Neural cell (in vitro differentiated cells): ENCODE data around the gene TLL2. TPM values are rescaled to one million over a fixed set of nuclear protein-coding genes. Genes with fewer than 3 reads are reported as not detected.

ENCODE experiments used
- H2AFZ ChIP-seq: fragments of 200-600, 300-800 bp; sonication (generic), shearing (Covaris generic); 2 replicates; pipeline ENCODE4 v1.6.0; 2014; ENCODE audit warnings: low read depth, mild to moderate bottlenecking, antibody characterized with exemption, low read length, moderate library complexity
- H3F3A ChIP-seq: fragments of 200-600 bp; shearing (Covaris generic); 2 replicates; pipeline ENCODE4 v1.6.1; 2016; ENCODE audit warnings: mild to moderate bottlenecking, moderate library complexity, mixed read lengths, antibody characterized with exemption, low read length; ENCODE audit not compliant: insufficient read depth, poor library complexity, severe bottlenecking
- H3K27ac ChIP-seq: fragments of 200-600, 300-800 bp; sonication (generic), shearing (Covaris generic); 2 replicates; pipeline ENCODE4 v1.5.1; 2014; ENCODE audit warnings: mild to moderate bottlenecking, low read length, moderate library complexity
- H3K27me3 ChIP-seq: fragments of 300-800, 200-600 bp; sonication (generic), shearing (Covaris generic); 2 replicates; pipeline ENCODE4 v1.6.0; 2014; ENCODE audit warnings: mild to moderate bottlenecking, low read depth, low read length, moderate library complexity; ENCODE audit not compliant: insufficient read depth
- H3K36me3 ChIP-seq: fragments of 300-800, 200-600 bp; sonication (generic), shearing (Covaris generic); 2 replicates; pipeline ENCODE4 v1.5.1; 2014; ENCODE audit warnings: mild to moderate bottlenecking, antibody characterized with exemption, low read length, moderate library complexity; ENCODE audit not compliant: insufficient read depth
- H3K4me2 ChIP-seq: fragments of 300-800, 200-600 bp; sonication (generic), shearing (Covaris generic); 2 replicates; pipeline ENCODE4 v1.6.0; 2014; ENCODE audit warnings: mild to moderate bottlenecking, low read length
- H3K4me3 ChIP-seq: fragments of 300-800, 200-600 bp; sonication (generic), shearing (Covaris generic); 2 replicates; pipeline ENCODE4 v1.5.1; 2014; ENCODE audit warnings: mild to moderate bottlenecking, low read length, moderate library complexity
- H3K79me2 ChIP-seq: fragments of 200-600 bp; shearing (Covaris generic); replicated peaks from 2 replicates; pipeline ENCODE4 v1.6.0; 2014; ENCODE audit warnings: mild to moderate bottlenecking, low read length, moderate library complexity; ENCODE audit not compliant: insufficient read depth
- H3K9ac ChIP-seq: fragments of 300-800, 200-600 bp; sonication (generic), shearing (Covaris generic); 2 replicates; pipeline ENCODE4 v1.6.1; 2016; ENCODE audit warnings: mild to moderate bottlenecking, low read length, mixed read lengths
- H3K9me2 ChIP-seq: fragments of 200-600 bp; shearing (Covaris generic); 2 replicates; pipeline ENCODE4 v1.6.1; 2016; ENCODE audit warnings: mild to moderate bottlenecking, low read length, mixed read lengths; ENCODE audit not compliant: insufficient read depth
- H3K9me3 ChIP-seq: fragments of 200-600, 300-800 bp; sonication (generic), shearing (Covaris generic); 2 replicates; pipeline ENCODE4 v1.6.1; 2016; ENCODE audit warnings: mild to moderate bottlenecking, mixed run types, low read length, moderate library complexity, mixed read lengths
- H4K20me1 ChIP-seq: fragments of 200-600 bp; shearing (Covaris generic); 2 replicates; pipeline ENCODE4 v1.6.1; 2016; ENCODE audit warnings: mild to moderate bottlenecking, mixed run types; ENCODE audit not compliant: insufficient read depth
- EP300 ChIP-seq: fragments of 450-650 bp; conservative IDR thresholded peaks from 2 replicates; pipeline ENCODE4 v1.6.1; 2014; ENCODE audit warnings: antibody characterized with exemption, mild to moderate bottlenecking, moderate library complexity; ENCODE audit not compliant: poor library complexity, severe bottlenecking
- EZH2 ChIP-seq: fragments of 200-600, 300-800 bp; shearing (Covaris generic), sonication (generic); IDR thresholded peaks from 2 replicates; pipeline ENCODE4 v1.6.1; 2014; ENCODE audit warnings: antibody characterized with exemption, low read length, borderline replicate concordance, mild to moderate bottlenecking; ENCODE audit not compliant: insufficient read depth, poor library complexity, severe bottlenecking
- MXI1 ChIP-seq: fragments of 450-650 bp; conservative IDR thresholded peaks from 2 replicates; pipeline ENCODE4 v1.6.1; 2014; ENCODE audit warnings: antibody characterized with exemption, mild to moderate bottlenecking; ENCODE audit not compliant: poor library complexity, severe bottlenecking
- POLR2AphosphoS5 ChIP-seq: IDR thresholded peaks from 2 replicates; pipeline ENCODE4 v1.6.1; 2012
- RAD21 ChIP-seq: fragments of 450-650 bp; conservative IDR thresholded peaks from 2 replicates; pipeline ENCODE4 v1.6.1; 2014; ENCODE audit warnings: antibody characterized with exemption, mild to moderate bottlenecking, moderate library complexity
- SMC3 ChIP-seq: fragments of 450-650 bp; conservative IDR thresholded peaks from 2 replicates; pipeline ENCODE4 v1.6.1; 2014; ENCODE audit warnings: antibody characterized with exemption, mild to moderate bottlenecking, moderate library complexity; ENCODE audit not compliant: poor library complexity
- TAF1 ChIP-seq: IDR thresholded peaks from 2 replicates; pipeline ENCODE4 v1.6.1; 2012; ENCODE audit warnings: low read depth
- polyA plus RNA-seq: library from polyadenylated mRNA; depleted of rRNA; stranded (reverse); fragments of >200 nt; gene quantifications from 2 replicates; pipeline ENCODE4 v1.2.3, GENCODE V29; 2014
- TF ChIP-seq, protein P1 (sequence below): fragments of 450-650 bp; IDR thresholded peaks from 2 replicates; pipeline ENCODE4 v1.5.1; 2014; ENCODE audit warnings: antibody characterized with exemption, mild to moderate bottlenecking, moderate library complexity; ENCODE audit not compliant: poor library complexity, severe bottlenecking
- TF ChIP-seq, protein P2 (sequence below): IDR thresholded peaks from 2 replicates; pipeline ENCODE4 v1.6.1; 2012; ENCODE audit warnings: borderline replicate concordance

Gene TLL2
- polyA plus RNA-seq, 1 donor from 2014 or later, result 0.11 TPM

GRCh38 chr10:96509017-96509641, 4.6 kb downstream of the TLL2 start (continued):
- TF ChIP-seq, protein P1, sequence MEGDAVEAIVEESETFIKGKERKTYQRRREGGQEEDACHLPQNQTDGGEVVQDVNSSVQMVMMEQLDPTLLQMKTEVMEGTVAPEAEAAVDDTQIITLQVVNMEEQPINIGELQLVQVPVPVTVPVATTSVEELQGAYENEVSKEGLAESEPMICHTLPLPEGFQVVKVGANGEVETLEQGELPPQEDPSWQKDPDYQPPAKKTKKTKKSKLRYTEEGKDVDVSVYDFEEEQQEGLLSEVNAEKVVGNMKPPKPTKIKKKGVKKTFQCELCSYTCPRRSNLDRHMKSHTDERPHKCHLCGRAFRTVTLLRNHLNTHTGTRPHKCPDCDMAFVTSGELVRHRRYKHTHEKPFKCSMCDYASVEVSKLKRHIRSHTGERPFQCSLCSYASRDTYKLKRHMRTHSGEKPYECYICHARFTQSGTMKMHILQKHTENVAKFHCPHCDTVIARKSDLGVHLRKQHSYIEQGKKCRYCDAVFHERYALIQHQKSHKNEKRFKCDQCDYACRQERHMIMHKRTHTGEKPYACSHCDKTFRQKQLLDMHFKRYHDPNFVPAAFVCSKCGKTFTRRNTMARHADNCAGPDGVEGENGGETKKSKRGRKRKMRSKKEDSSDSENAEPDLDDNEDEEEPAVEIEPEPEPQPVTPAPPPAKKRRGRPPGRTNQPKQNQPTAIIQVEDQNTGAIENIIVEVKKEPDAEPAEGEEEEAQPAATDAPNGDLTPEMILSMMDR, result no peak
- no peak for TF ChIP-seq MXI1

- no peaks in the 10 kb centered on the region for H3K9me3 ChIP-seq
- no peaks in the 10 kb centered on the region for H3F3A ChIP-seq
- H4K20me1 ChIP-seq, result no peaks in the 10 kb centered on the region
- H3K4me3 ChIP-seq, result no peak overlapping the region
- H3K27ac ChIP-seq, result no peak overlapping the region
- H3K27me3 ChIP-seq, result peaks cover 20% of the 10 kb centered on the region
- no peaks in the 10 kb centered on the region for H3K79me2 ChIP-seq
- no peaks in the 10 kb centered on the region for H3K36me3 ChIP-seq
- no peak overlapping the region for H2AFZ ChIP-seq
- no peak overlapping the region for H3K9ac ChIP-seq
- H3K4me2 ChIP-seq, result no peak overlapping the region
- no peak for TF ChIP-seq POLR2AphosphoS5
- TF ChIP-seq, protein P2, sequence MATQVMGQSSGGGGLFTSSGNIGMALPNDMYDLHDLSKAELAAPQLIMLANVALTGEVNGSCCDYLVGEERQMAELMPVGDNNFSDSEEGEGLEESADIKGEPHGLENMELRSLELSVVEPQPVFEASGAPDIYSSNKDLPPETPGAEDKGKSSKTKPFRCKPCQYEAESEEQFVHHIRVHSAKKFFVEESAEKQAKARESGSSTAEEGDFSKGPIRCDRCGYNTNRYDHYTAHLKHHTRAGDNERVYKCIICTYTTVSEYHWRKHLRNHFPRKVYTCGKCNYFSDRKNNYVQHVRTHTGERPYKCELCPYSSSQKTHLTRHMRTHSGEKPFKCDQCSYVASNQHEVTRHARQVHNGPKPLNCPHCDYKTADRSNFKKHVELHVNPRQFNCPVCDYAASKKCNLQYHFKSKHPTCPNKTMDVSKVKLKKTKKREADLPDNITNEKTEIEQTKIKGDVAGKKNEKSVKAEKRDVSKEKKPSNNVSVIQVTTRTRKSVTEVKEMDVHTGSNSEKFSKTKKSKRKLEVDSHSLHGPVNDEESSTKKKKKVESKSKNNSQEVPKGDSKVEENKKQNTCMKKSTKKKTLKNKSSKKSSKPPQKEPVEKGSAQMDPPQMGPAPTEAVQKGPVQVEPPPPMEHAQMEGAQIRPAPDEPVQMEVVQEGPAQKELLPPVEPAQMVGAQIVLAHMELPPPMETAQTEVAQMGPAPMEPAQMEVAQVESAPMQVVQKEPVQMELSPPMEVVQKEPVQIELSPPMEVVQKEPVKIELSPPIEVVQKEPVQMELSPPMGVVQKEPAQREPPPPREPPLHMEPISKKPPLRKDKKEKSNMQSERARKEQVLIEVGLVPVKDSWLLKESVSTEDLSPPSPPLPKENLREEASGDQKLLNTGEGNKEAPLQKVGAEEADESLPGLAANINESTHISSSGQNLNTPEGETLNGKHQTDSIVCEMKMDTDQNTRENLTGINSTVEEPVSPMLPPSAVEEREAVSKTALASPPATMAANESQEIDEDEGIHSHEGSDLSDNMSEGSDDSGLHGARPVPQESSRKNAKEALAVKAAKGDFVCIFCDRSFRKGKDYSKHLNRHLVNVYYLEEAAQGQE, result no peak
- no peak for TF ChIP-seq TAF1
- no peak for TF ChIP-seq SMC3
- no peak for TF ChIP-seq EP300
- TF ChIP-seq MXI1, result no peak
- H3K9me2 ChIP-seq, result no peaks in the 10 kb centered on the region
Observed at GRCh38 chr10:96507044-96507443, 6.7 kb downstream of the TLL2 start.

DNA sequence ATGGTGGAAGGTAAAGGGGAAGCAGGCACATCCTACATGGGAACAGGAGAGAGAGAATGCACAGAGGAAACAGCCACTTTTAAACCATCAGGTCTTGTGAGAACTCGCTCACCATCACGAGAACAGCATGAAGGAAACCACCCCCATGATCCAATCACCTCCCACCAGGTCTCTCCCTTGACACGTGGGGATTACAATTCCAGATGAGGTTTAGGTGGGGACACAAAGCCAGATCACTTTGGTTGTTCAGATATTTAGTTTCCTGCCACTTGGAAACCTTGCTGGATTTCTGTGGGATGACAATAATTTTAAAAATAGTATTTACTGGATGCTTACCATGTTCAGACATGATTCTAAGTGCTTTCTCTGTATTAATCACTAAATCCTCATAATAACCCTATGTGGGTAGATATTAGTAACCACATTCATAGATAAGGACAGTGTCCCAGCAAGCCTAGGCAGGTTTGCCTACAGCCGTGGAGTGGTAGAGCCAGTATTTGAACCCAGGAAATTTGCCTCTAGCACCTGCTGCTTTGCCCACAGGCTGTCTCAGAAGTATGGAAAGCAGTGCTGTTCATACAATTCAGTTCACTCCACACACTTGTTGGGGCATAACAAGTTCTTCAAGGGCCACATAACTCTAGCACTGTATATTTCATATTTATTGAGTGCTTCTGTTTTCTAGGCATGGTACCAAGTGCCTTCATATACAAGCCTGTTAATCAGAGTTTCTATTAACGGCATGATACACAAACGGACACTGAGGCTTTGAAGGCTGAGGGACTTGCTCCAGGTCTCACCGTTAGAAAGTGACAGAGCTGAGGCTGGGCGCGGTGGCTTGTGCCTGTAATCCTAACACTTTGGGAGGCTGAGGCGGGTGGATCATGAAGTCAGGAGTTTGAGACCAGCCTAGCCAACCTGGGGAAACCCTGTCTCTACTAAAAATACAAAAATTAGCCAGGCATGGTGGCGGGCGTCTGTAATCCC, 8.3 kb downstream of the TLL2 start:
- TF ChIP-seq POLR2AphosphoS5 (no peak), EP300 (no peak), TAF1 (no peak), EZH2 (no peak), RAD21 (no peak), SMC3 (no peak), MXI1 (no peak)
- TF ChIP-seq, protein P2, result no peak
- TF ChIP-seq, protein P1, result no peak

More for the DNA sequence above, 8.3 kb downstream of the TLL2 start:
- Histone ChIP-seq H3K27me3 (peaks cover 4% of the 10 kb centered on the region), H3F3A (no peaks in the 10 kb centered on the region), H4K20me1 (no peaks in the 10 kb centered on the region), H3K79me2 (no peaks in the 10 kb centered on the region), H3K4me3 (no peak overlapping the region), H3K9me3 (no peaks in the 10 kb centered on the region), H3K4me2 (no peak overlapping the region), H2AFZ (no peak overlapping the region), H3K9me2 (no peaks in the 10 kb centered on the region), H3K27ac (no peak overlapping the region), H3K9ac (no peak overlapping the region), H3K36me3 (no peaks in the 10 kb centered on the region)
